ENCODE data around the gene MLLT1.

Gene MLLT1

GRCh38 chr19:6228551-6229215, 51.1 kb downstream of the MLLT1 start:
- no peak for TF ChIP-seq CTCF (IDR thresholded peaks at IDR 0.05; ENCODE audit: borderline replicate concordance, control extremely low read depth, extremely low read depth, insufficient read depth, missing control alignments)
- in situ Hi-C loops (cut with MboI; ENCODE audit: low sequenced_read_pairs, unreplicated experiment) = no loop called here
- DNase-seq (ENCODE audit: low spot score) = no peak

- TF ChIP-seq CTCF (IDR thresholded peaks at IDR 0.05; ENCODE audit: borderline replicate concordance, control extremely low read depth, extremely low read depth, insufficient read depth, missing control alignments) = no peak
- no peak for DNase-seq (ENCODE audit: low spot score)
- in situ Hi-C loops (cut with MboI; ENCODE audit: low sequenced_read_pairs, unreplicated experiment) = no loop called here
These were observed 51.8 kb downstream of the MLLT1 start for GRCh38 chr19:6227936-6228325.

- in situ Hi-C loops (cut with MboI; ENCODE audit: low sequenced_read_pairs, unreplicated experiment) = no loop called here
- TF ChIP-seq CTCF (IDR thresholded peaks at IDR 0.05; ENCODE audit: borderline replicate concordance, control extremely low read depth, extremely low read depth, insufficient read depth, missing control alignments) = no peak
- no peak for DNase-seq (ENCODE audit: low spot score)
These were observed 52.4 kb downstream of the MLLT1 start for GRCh38 chr19:6227156-6227935.

- in situ Hi-C loops (cut with MboI; ENCODE audit: low sequenced_read_pairs, unreplicated experiment) = no loop called here
- no peak for DNase-seq (ENCODE audit: low spot score)
- no peak for TF ChIP-seq CTCF (IDR thresholded peaks at IDR 0.05; ENCODE audit: borderline replicate concordance, control extremely low read depth, extremely low read depth, insufficient read depth, missing control alignments)
These were observed 53.2 kb downstream of the MLLT1 start for GRCh38 chr19:6226444-6227155.

- no peak for DNase-seq (ENCODE audit: low spot score)
- TF ChIP-seq CTCF (IDR thresholded peaks at IDR 0.05; ENCODE audit: borderline replicate concordance, control extremely low read depth, extremely low read depth, insufficient read depth, missing control alignments) = no peak
- in situ Hi-C loops (cut with MboI; ENCODE audit: low sequenced_read_pairs, unreplicated experiment) = no loop called here
These were observed 53.8 kb downstream of the MLLT1 start for GRCh38 chr19:6226012-6226411.

- no peak for TF ChIP-seq CTCF (IDR thresholded peaks at IDR 0.05; ENCODE audit: borderline replicate concordance, control extremely low read depth, extremely low read depth, insufficient read depth, missing control alignments)
- no peak for DNase-seq (ENCODE audit: low spot score)
- in situ Hi-C loops (cut with MboI; ENCODE audit: low sequenced_read_pairs, unreplicated experiment) = no loop called here
These were observed 54.4 kb downstream of the MLLT1 start for GRCh38 chr19:6225232-6225865.
